Testis (tissue), 3 donors: ENCODE data around the gene ERRFI1. TPM values are rescaled to one million over a fixed set of nuclear protein-coding genes. Genes with fewer than 3 reads are reported as not detected.

Source experiments
- DNase-seq: peaks from one replicate; pipeline ENCODE4 v3.0.0-alpha.2; 2019
- H3K27ac ChIP-seq, 2 donors: fragments of 200-600 bp; sonication (generic); one replicate each; pipeline ENCODE4 v1.5.1; 2019
- H3K27me3 ChIP-seq: fragments of 200-600 bp; sonication (generic); one replicate; pipeline ENCODE4 v1.5.1; 2019
- H3K36me3 ChIP-seq: fragments of 200-600 bp; sonication (generic); one replicate; pipeline ENCODE4 v1.5.1; 2017; ENCODE audit warnings: low read depth; ENCODE audit errors: missing control alignments
- H3K4me1 ChIP-seq: fragments of 200-600 bp; sonication (generic); one replicate; pipeline ENCODE4 v1.5.1; 2019
- H3K4me3 ChIP-seq, 2 donors: fragments of 200-600 bp; sonication (generic); one replicate each; pipeline ENCODE4 v1.5.1; 2017 to 2019
- H3K9me3 ChIP-seq: fragments of 200-600 bp; sonication (generic); one replicate; pipeline ENCODE4 v1.5.1; 2017
- CTCF ChIP-seq, 3 experiments: fragments of 450-650 bp in 2 of 3; fragments of 200-600 bp in 1 of 3; sonication (generic) in 1 of 3; IDR thresholded peaks; one replicate each; pipeline ENCODE4 v1.5.1; 2016 to 2019; ENCODE audit warnings: antibody characterized with exemption in 3 of 3, mild to moderate bottlenecking in 2 of 3, moderate library complexity in 1 of 3
- POLR2A ChIP-seq: fragments of 450-650 bp; IDR thresholded peaks from one replicate; pipeline ENCODE4 v1.6.1; 2017; ENCODE audit warnings: antibody characterized with exemption, mild to moderate bottlenecking, moderate library complexity
- WGBS, 2 donors: methylation state at CpG; one replicate each; pipeline ENCODE4 v1.1.5; 2018; 5-methylcytosine and 5-hydroxymethylcytosine counted together
- intact Hi-C: fragments of 100-400 bp; cut with DNase I; formaldehyde crosslinking; loops from one replicate; pipeline ENCODE4 v1.15.1; 2023; ENCODE audit warnings: low total_unique reads
- polyA plus RNA-seq: library from polyadenylated mRNA; stranded (reverse); fragments of 350-450 nt; fragmentation: Illumina TruSeq; extraction: RNeasy Lipid Tissue Mini Kit (QIAGEN cat#74804); gene quantifications from one replicate; pipeline ENCODE4 v1.2.3, GENCODE V29; 2014; ENCODE audit warnings: low read depth, low replicate concordance; ENCODE audit not compliant: insufficient read depth
- total RNA-seq, 2 donors: library from RNA; depleted of rRNA; stranded (reverse); fragments of >200 nt; gene quantifications; one replicate each; pipeline ENCODE4 v1.2.3, GENCODE V29; 2016

Gene ERRFI1
- total and polyA plus RNA-seq, 3 donors from 2014 or later, result 27.3 to 47.9 (median 43.3) TPM

GRCh38 chr1:8024329-8024728 lies 1.8 kb downstream of the ERRFI1 start:
- WGBS, 2 donors, result 60 to 79% methylated on average over 3 of the region's 3 CpGs
- TF ChIP-seq CTCF (IDR thresholded peaks at IDR 0.05) (no peak), POLR2A (no peak)
- Histone ChIP-seq H3K27me3 (no peaks in the 10 kb centered on the region), H3K4me3 (peak overlapping the region; percentile 85 to 91), H3K4me1 (peaks cover 29% of the 10 kb centered on the region), H3K36me3 (no peaks in the 10 kb centered on the region), H3K27ac (peak overlapping the region in 1 of 2 donors; percentile 89), H3K9me3 (no peaks in the 10 kb centered on the region)
- intact Hi-C loops, result loop anchor here (10.0 kb wide), 1 partner anchor 290 kb away; the partner anchor contains the start of gene SLC45A1
- no peak for DNase-seq

- Histone ChIP-seq H3K27ac (no peak overlapping the region), H3K27me3 (no peaks in the 10 kb centered on the region), H3K4me3 (no peak overlapping the region), H3K36me3 (no peaks in the 10 kb centered on the region), H3K9me3 (no peaks in the 10 kb centered on the region), H3K4me1 (peaks cover 29% of the 10 kb centered on the region)
- WGBS, 2 donors, result 0 to 72% methylated on average over 1 of the region's 1 CpG
- intact Hi-C loops, result loop anchor here (10.0 kb wide), 1 partner anchor 291 kb away; the partner anchor contains the start of gene SLC45A1
- no peak for DNase-seq
- no peak for TF ChIP-seq POLR2A
- no peak for TF ChIP-seq CTCF (IDR thresholded peaks at IDR 0.05)
These were observed 2.2 kb downstream of the ERRFI1 start for GRCh38 chr1:8023995-8024313.

GRCh38 chr1:8023287-8023994 lies 2.7 kb downstream of the ERRFI1 start:
- intact Hi-C loops, result loop anchor here (10.0 kb wide), 1 partner anchor 291 kb away; the partner anchor contains the start of gene SLC45A1
- TF ChIP-seq CTCF (IDR thresholded peaks at IDR 0.05), result no peak
- no peak for TF ChIP-seq POLR2A
- Histone ChIP-seq H3K9me3 (no peaks in the 10 kb centered on the region), H3K27me3 (no peaks in the 10 kb centered on the region), H3K36me3 (no peaks in the 10 kb centered on the region), H3K27ac (peak overlapping the region in 1 of 2 donors; percentile 2), H3K4me1 (peaks cover 26% of the 10 kb centered on the region), H3K4me3 (no peak overlapping the region)
- no peak for DNase-seq
- WGBS, 2 donors, result 68 to 75% methylated on average over 10 of the region's 10 CpGs

GRCh38 chr1:8022395-8023286 lies 3.5 kb downstream of the ERRFI1 start:
- Histone ChIP-seq H3K27ac (peak overlapping the region in 1 of 2 donors; percentile 2), H3K4me1 (peaks cover 18% of the 10 kb centered on the region), H3K4me3 (no peak overlapping the region), H3K9me3 (no peaks in the 10 kb centered on the region), H3K27me3 (no peaks in the 10 kb centered on the region), H3K36me3 (no peaks in the 10 kb centered on the region)
- 81 to 85% methylated on average over 3 of the region's 3 CpGs for WGBS, 2 donors
- TF ChIP-seq POLR2A (no peak), CTCF (IDR thresholded peaks at IDR 0.05) (no peak)
- intact Hi-C loops, result loop anchor here (10.0 kb wide), 1 partner anchor 292 kb away; the partner anchor contains the start of gene SLC45A1
- DNase-seq, result no peak
